ENCODE results near the gene TNFSF15.

Gene TNFSF15

GRCh38 chr9:114791736-114792135 is 14.1 kb downstream of the TNFSF15 start:
- TF ChIP-seq CTCF (IDR thresholded peaks at IDR 0.05; ENCODE audit: low read length, missing control alignments): no peak
- no peak for DNase-seq (ENCODE audit: low read depth)
- no peak overlapping the region for H3K4me3 ChIP-seq (replicated peaks; ENCODE audit: low read depth, low read length)

- H3K4me3 ChIP-seq (replicated peaks; ENCODE audit: low read depth, low read length): no peak overlapping the region
- DNase-seq (ENCODE audit: low read depth): no peak
- no peak for TF ChIP-seq CTCF (IDR thresholded peaks at IDR 0.05; ENCODE audit: low read length, missing control alignments)
Observed at GRCh38 chr9:114791312-114791711, 14.5 kb downstream of the TNFSF15 start.

- no peak for DNase-seq (ENCODE audit: low read depth)
- H3K4me3 ChIP-seq (replicated peaks; ENCODE audit: low read depth, low read length): no peak overlapping the region
- TF ChIP-seq CTCF (IDR thresholded peaks at IDR 0.05; ENCODE audit: low read length, missing control alignments): no peak
Observed at GRCh38 chr9:114790521-114790920, 15.3 kb downstream of the TNFSF15 start.

GRCh38 chr9:114789006-114789405 is 16.8 kb downstream of the TNFSF15 start:
- no peak for TF ChIP-seq CTCF (IDR thresholded peaks at IDR 0.05; ENCODE audit: low read length, missing control alignments)
- no peak for DNase-seq (ENCODE audit: low read depth)
- H3K4me3 ChIP-seq (replicated peaks; ENCODE audit: low read depth, low read length): no peak overlapping the region

- TF ChIP-seq CTCF (IDR thresholded peaks at IDR 0.05; ENCODE audit: low read length, missing control alignments): no peak
- no peak overlapping the region for H3K4me3 ChIP-seq (replicated peaks; ENCODE audit: low read depth, low read length)
- no peak for DNase-seq (ENCODE audit: low read depth)
Observed at GRCh38 chr9:114787781-114788498, 17.9 kb downstream of the TNFSF15 start.

GRCh38 chr9:114787214-114787613 is 18.6 kb downstream of the TNFSF15 start:
- TF ChIP-seq CTCF (IDR thresholded peaks at IDR 0.05; ENCODE audit: low read length, missing control alignments): no peak
- no peak for DNase-seq (ENCODE audit: low read depth)
- H3K4me3 ChIP-seq (replicated peaks; ENCODE audit: low read depth, low read length): no peak overlapping the region

Measured in fibroblast of pulmonary artery (primary cell).